Measurements from ENCODE around the gene CD7. TPM values are rescaled to one million over a fixed set of nuclear protein-coding genes. Genes with fewer than 3 reads are reported as not detected.

Gene CD7
- total RNA-seq, 1 donor from 2014 or later: 0.80 TPM

GRCh38 chr17:82314012-82314726, 3.2 kb downstream of the CD7 start:
- ATAC-seq: no peak

GRCh38 chr17:82313195-82314011, 4.0 kb downstream of the CD7 start:
- no peak for ATAC-seq

- ATAC-seq: no peak
Observed at GRCh38 chr17:82311971-82312370, 5.4 kb downstream of the CD7 start.

- no peak for ATAC-seq
Observed at GRCh38 chr17:82310877-82311276, 6.5 kb downstream of the CD7 start.

- ATAC-seq: no peak
Observed at GRCh38 chr17:82309656-82310570, 7.5 kb downstream of the CD7 start.

- ATAC-seq: no peak
Observed at GRCh38 chr17:82305727-82306300, 11.6 kb downstream of the CD7 start.

GRCh38 chr17:82304826-82305726, 12.3 kb downstream of the CD7 start:
- no peak for ATAC-seq

GRCh38 chr17:82303944-82304808, 13.2 kb downstream of the CD7 start:
- ATAC-seq: no peak

GRCh38 chr17:82302991-82303943, 14.1 kb downstream of the CD7 start:
- ATAC-seq: no peak

- ATAC-seq: no peak
Observed at GRCh38 chr17:82302568-82302963, 14.8 kb downstream of the CD7 start.

GRCh38 chr17:82301916-82302567, 15.4 kb downstream of the CD7 start:
- no peak for ATAC-seq

GRCh38 chr17:82301300-82301915, 16.0 kb downstream of the CD7 start:
- no peak for ATAC-seq

GRCh38 chr17:82300707-82301270, 16.6 kb downstream of the CD7 start:
- peak; percentile 2 for ATAC-seq

GRCh38 chr17:82300228-82300627, 17.2 kb downstream of the CD7 start:
- no peak for ATAC-seq

GRCh38 chr17:82299452-82299851, 18.0 kb downstream of the CD7 start:
- no peak for ATAC-seq

GRCh38 chr17:82298538-82299421, 18.6 kb downstream of the CD7 start:
- ATAC-seq: no peak
